ENCODE measurements around the gene CDH4. TPM values are rescaled to one million over a fixed set of nuclear protein-coding genes. Genes with fewer than 3 reads are reported as not detected.

Gene CDH4
- total RNA-seq, 2 donors from 2014 or later = 0.06 to 0.08 TPM

DNA sequence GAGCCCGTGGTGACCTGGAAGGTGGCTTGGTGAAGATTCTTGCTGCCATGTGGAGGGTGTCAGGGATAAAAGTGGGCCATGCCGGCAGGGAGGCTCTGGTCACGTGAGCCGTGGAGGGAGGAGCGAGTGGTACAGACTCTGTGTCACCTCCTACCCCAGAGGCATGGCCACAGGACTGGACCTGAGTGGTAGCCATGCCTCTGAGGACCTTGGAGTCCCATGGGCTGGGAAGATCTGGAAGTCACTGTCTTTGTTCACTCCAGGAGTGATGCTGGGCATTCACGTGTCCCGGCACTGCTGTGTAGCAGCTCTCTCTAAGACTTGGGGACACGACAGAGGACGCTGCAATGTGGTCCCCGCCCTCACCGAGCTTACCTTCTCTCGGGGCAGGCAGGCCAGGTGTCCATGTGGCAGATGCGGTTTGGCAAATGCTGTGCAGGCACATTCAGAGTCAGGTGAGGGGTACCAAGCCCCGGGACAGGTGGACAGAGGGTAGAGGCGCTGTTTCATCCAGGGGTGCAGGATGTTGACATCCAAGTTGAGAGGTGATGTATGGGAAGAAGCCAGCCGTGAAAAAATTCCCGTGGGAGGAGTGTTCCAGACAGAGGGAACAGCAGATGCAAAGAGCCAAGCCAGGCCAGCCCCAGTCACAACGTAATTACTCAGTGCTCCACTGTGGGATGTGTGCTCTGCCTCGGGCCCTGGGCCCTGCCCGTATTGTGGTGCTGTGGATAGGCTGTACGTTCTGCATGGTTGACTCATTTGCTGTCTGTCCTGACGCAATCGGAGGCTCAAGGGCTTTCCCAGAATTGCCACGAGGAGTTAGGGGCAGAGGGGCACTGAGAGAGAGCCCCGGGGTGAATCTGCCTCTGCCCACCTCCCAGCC, 505.9 kb downstream of the CDH4 start:
- intact Hi-C loops (cut with DNase I) = no loop called here
- DNase-seq (no peak), ATAC-seq (no peak)

DNA sequence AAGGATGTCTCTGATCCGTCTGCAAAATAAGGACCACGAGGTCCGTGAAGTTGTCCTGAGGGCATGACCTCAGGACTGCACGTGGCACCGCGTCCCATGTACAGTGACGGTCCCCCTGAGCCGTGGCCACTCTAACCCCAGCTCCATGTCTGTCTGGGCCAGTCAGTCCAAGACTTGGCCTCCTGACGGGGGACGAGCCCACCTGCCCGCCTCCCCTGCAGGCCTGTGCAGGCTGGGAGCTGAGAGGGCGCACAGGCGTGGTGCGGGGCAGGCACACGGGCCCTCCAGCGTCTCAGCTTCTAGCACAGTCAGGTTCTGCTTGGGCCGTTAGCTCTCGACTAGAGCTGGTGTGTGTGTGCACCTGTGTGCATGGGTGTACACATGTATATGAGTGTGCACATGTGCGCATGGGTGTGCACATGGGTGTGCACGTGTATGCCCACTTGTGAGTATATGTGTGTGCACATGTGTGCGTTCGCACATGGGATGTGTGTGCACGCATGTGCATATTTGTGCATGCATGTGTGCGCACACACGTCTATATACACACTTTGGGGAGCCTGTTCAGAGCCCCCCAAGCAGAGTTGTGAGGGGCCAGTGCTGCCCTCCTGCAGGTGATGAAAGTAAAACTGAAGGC, 506.6 kb downstream of the CDH4 start:
- DNase-seq = no peak
- no peak for ATAC-seq

GRCh38 chr20:61759286-61760065, 507.4 kb downstream of the CDH4 start:
- no peak for ATAC-seq
- DNase-seq = no peak
- intact Hi-C loops (cut with DNase I) = no loop called here

More for the DNA sequence above, 506.6 kb downstream of the CDH4 start:
- intact Hi-C loops (cut with DNase I) = no loop called here

DNA sequence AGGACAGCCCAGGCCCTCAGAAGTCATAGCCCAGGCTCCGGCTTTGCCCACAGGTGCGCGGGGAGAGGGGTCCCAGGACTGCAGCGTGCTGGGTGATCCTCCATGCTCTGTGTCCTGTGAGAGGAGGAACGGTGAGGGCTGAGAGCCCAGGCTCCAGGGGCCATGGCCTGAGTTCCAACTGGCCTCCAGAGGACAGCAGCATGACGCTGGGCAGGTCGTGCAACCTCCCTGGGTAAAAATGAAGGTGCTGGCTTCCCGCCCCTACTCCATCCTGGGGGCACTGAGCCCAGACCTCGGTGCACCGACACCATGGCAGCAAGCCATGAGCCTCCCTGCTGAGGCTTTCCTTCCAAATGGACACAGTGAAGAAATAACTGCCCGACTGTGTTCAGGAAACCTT, 508.3 kb downstream of the CDH4 start:
- ATAC-seq (no peak), DNase-seq (no peak)
- intact Hi-C loops (cut with DNase I) = no loop called here

- no peak for ATAC-seq
- no peak for DNase-seq
- intact Hi-C loops (cut with DNase I) = no loop called here
Measured at GRCh38 chr20:61760731-61761130, 508.7 kb downstream of the CDH4 start.

DNA sequence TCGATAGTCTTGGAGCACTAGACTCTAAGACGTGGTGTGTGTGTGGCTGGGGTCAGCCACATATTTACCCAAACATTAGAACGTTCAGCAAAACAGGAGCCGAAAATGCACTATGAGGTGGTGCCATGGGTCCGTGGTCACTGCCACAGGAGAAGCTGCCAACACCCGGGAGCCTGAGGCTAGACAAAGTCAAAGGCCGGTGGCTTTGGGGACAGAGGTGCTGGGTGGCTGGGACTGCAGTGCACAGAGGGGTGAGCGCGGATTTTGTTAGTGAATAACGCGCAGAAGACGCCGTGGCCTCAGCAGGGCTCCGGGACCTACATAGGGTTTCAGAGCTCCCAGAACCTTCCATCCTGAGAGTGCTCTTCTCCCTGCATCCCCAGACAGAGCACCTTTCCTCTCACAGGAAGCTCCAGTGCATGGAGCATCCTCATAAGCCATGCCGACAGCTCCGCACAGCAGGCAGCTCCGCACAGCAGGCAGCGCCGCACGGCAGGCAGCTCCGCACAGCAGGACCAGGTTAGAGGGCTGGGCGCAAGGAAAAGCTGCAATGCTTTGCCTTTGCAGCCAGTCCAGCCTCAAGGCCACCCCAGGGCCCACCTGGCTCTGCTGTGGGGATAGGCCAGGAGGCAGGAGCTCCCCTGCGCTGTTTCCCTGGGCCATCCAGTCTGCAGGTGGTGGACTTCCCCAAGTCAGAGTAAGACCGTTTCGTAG, 509.5 kb downstream of the CDH4 start:
- DNase-seq = no peak
- ATAC-seq = no peak
- intact Hi-C loops (cut with DNase I) = no loop called here

DNA sequence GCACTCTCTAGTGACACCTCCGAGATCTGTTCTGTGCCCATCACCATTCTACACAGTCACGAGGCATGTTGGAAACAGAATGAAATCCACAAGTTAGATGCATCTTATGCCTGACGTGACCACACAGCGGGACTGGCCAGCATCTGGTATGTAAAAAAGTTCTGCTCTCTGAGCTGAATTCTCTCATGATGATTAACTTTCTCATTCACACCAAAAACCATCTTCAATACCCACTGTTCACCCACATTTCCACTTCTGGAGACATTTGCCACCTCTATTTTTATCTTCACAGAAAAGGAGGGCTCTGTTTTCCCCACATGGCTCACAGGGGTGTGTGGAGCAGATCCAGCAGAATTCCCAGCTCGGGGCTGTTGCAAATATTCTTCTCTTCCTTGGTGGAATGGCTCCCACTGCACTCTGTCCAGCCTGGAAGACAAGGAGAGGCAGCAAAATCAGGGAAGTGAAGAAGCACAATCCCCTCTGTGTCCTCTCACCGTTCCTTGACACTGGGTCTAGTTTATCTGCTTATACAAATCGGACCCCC, 510.2 kb downstream of the CDH4 start:
- intact Hi-C loops (cut with DNase I) = no loop called here
- ATAC-seq = no peak
- no peak for DNase-seq

GRCh38 chr20:61762886-61763739, 511.1 kb downstream of the CDH4 start:
- intact Hi-C loops (cut with DNase I) = no loop called here
- no peak for DNase-seq
- no peak for ATAC-seq

DNA sequence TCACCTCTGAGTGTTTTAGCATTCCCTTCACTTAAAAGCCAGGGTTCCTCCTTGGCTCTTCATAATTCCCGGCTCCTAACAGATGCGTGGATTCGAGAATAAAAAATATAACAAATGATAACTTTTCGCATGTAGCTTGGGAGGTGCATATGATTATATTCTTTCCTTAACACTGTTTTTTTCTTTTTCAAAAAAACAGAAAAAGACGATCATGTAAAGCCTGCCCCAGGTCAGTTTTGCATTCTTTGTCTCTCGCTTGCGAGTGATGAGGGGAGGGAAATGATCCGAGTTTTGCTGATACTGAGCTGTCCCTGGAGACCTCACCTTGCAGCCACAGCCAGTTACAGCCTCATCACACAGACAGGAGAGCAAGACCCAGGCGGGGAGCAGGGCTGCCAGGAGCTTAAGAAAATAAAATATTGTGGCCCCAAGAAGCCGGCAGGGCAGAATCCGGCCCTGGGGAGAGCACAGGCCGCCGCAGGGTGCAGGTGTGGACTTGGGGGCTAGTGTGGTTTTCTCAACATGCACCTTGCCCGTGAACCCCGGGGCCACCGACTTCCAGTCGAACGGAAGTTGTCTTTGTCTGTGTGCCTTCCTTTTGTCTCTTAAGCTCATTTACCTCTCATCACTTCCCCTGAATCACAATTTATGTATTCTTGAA, 511.8 kb downstream of the CDH4 start:
- ATAC-seq (no peak), DNase-seq (no peak)
- intact Hi-C loops (cut with DNase I) = no loop called here

DNA sequence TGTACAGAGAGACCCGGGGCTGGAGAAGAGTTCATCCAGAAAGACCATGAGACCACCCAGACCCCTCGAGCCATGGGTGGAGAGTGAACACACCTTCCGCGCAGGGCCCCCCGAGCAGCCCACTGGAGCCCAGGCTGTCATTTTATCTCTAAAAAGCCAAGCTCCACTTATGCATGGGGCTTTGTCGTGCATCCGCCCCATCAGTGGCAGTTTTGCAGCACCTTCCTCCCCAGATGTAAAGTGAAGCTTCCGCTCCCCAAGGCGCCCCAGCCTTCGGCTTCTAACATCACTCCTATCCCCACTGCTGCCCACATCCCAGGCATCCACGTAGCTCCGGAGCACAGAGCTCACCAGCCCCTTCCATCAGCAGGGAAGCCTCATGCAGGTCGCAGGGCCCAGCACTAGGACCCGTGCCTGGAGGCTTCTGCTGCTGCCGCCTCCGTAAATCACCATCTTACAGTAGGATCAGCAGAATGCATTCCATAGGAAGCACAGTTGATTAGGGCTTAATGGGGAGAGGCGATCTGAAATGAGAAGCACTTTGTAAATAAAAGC, 512.5 kb downstream of the CDH4 start:
- ATAC-seq = no peak
- DNase-seq = no peak
- intact Hi-C loops (cut with DNase I) = no loop called here

DNA sequence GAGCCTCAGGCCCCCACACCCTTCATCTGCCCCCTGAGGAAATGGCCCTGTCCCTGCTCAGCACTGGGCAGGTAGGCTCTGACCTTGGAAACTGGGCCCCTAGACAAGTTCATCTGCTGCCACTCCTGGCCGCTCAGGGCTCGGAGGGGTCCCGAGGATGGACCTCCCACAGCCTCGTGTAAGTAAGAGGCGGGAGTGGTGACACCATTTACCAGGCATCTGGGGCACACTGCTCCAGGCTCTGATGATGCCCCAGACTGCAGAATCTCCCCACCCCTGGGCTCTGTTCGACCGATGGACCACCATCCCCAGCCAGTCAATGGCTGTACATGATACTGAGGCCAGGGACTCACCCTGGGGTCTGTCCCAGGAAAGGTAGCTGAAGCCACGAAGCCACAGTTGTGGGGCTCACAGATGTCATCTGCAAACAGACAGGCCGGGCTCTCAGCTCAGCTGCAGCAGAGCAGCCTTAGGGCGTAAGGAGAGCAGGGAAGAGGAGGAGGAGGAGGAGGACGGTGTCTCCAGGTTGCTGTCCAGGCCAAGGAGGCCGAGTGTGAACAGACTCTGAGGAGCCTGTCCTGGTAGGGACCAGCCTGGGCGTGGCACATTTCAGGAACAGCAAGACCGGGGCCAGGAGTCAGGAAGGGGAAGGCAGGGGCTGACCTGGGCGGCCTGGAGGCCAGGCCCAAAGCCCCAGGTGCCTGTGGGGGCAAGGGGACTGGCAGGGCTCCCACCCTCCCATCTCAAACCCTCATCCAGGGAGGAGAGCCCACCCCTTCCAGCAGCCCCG, 513.2 kb downstream of the CDH4 start:
- intact Hi-C loops (cut with DNase I) = no loop called here
- DNase-seq (no peak), ATAC-seq (no peak)

DNA sequence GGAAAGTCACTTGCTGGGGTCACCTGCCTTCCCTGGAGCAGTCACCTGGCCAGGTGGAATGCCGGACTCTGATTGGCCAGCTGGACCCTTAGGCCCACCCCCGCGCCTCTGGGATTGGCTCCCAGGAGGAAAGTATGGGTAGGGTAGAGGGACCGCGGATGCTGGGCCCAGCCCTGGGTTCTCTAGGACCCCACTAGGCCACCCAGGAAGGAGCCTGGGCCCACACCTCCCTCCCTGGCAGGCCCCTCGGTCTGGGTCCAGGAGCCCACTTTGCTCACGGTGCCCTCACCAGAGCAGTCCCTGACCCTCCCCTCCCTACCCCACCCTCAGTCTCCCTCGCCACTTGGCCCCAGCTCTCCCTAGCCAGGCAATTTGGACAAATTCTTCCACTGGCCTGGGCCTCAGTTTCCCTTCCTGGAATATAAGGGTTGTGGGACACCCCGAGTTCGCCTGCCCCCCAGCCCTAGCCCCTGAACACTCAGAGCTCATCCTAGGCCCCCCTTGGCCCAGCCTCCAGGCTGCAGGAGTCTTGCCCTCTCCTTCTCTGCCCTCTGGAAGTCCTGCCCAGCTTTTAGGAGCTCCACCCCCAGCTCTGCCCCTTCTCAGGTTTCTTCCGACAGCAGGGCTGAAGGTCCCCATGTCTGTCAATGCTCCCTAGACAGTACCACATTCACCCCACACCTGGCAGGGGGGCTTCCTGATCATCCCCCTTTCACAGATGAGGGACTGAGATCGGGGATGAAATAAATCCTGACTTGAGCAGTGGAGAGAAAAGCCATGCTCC, 514.0 kb downstream of the CDH4 start:
- intact Hi-C loops (cut with DNase I) = no loop called here
- DNase-seq = no peak
- no peak for ATAC-seq

GRCh38 chr20:61766921-61767610, 515.0 kb downstream of the CDH4 start:
- ATAC-seq (no peak), DNase-seq (no peak)
- intact Hi-C loops (cut with DNase I) = no loop called here

DNA sequence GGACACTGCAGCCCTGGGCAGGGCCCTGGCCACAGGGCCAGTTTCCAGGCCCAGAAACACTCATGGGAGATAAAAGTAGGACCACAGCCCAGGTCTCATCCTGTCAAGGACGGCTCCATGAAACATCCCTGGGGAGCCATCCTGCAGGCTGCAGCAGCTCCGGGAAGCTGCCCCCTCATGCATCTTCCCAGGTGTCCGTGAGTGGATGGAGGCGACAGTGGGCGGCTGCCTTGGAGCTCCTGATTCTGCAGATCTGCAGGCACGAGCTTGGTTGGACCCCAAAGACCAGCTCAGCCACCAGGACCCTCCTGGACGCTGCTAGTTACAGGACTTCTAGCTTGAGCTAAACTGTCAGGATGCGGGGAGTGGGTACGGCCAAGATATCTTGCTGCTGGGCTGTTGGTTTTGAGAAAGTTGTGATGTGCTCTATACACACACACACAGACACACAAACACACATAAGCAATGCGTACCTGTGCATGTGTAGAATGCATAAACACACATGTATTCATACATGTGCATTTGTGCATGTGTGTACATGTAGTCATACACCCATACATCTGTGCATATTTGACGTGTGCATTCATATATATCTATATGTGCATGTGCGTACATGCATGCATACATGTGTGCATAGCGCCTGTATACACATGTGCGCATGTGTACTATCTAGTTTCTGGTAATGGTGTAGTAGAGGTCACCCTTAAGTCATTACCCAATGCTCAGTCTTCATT, 515.9 kb downstream of the CDH4 start:
- no peak for DNase-seq
- intact Hi-C loops (cut with DNase I) = no loop called here
- no peak for ATAC-seq
